Measurements from ENCODE around the gene PFKFB1. TPM values are rescaled to one million over a fixed set of nuclear protein-coding genes. Genes with fewer than 3 reads are reported as not detected.
A peak's percentile ranks its signal among the peaks of the same experiment; 100 is the strongest.

Gene PFKFB1
- total RNA-seq, 2 donors from 2014 or later: 0.23 to 1.0 TPM

GRCh38 chrX:55006827-55007621 is 13.0 kb upstream of the PFKFB1 start:
- Histone ChIP-seq H3K27ac (no peak overlapping the region), H3K27me3 (replicated peaks; ENCODE audit: insufficient read depth) (no peaks in the 10 kb centered on the region), H3K4me1 (replicated peaks) (no peaks in the 10 kb centered on the region), H3K4me3 (no peak overlapping the region), H3K36me3 (no peaks in the 10 kb centered on the region), H3K9me3 (no peaks in the 10 kb centered on the region)
- intact Hi-C loops (cut with DNase I): no loop called here
- 62% methylated on average over 16 of the region's 18 CpGs for WGBS
- no peak for TF ChIP-seq POLR2AphosphoS5 (IDR thresholded peaks at IDR 0.05)
- TF ChIP-seq POLR2A (IDR thresholded peaks at IDR 0.05): no peak
- TF ChIP-seq, protein P1, sequence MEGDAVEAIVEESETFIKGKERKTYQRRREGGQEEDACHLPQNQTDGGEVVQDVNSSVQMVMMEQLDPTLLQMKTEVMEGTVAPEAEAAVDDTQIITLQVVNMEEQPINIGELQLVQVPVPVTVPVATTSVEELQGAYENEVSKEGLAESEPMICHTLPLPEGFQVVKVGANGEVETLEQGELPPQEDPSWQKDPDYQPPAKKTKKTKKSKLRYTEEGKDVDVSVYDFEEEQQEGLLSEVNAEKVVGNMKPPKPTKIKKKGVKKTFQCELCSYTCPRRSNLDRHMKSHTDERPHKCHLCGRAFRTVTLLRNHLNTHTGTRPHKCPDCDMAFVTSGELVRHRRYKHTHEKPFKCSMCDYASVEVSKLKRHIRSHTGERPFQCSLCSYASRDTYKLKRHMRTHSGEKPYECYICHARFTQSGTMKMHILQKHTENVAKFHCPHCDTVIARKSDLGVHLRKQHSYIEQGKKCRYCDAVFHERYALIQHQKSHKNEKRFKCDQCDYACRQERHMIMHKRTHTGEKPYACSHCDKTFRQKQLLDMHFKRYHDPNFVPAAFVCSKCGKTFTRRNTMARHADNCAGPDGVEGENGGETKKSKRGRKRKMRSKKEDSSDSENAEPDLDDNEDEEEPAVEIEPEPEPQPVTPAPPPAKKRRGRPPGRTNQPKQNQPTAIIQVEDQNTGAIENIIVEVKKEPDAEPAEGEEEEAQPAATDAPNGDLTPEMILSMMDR (IDR thresholded peaks at IDR 0.05): no peak
- no peak for DNase-seq (ENCODE audit: low spot score)

DNA sequence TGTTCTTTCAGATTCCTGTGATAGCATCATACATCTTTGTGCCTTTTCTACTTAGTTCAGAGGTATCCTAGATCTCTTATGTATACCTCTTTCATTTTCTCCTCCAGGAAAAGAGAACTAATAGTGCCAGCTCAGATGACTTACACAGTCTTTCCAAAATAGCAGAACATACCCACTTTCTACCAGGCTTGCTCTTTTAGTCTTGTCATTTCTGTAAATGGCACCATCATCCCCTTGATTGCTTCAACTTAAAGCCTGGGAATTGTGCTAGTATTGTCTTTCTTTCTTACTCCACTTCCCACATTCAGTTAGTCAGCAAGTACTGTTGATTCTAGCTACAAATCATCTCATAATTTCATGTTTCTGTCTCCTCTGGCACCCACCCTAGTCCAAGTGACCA is 11.3 kb upstream of the PFKFB1 start:
- no peak for DNase-seq (ENCODE audit: low spot score)
- intact Hi-C loops (cut with DNase I): no loop called here
- Histone ChIP-seq H3K4me1 (replicated peaks) (no peaks in the 10 kb centered on the region), H3K4me3 (no peak overlapping the region), H3K36me3 (no peaks in the 10 kb centered on the region), H3K27ac (no peak overlapping the region), H3K9me3 (no peaks in the 10 kb centered on the region), H3K27me3 (replicated peaks; ENCODE audit: insufficient read depth) (no peaks in the 10 kb centered on the region)
- TF ChIP-seq, protein P1 (IDR thresholded peaks at IDR 0.05): no peak
- TF ChIP-seq POLR2AphosphoS5 (IDR thresholded peaks at IDR 0.05): no peak
- no peak for TF ChIP-seq POLR2A (IDR thresholded peaks at IDR 0.05)

- TF ChIP-seq POLR2AphosphoS5 (IDR thresholded peaks at IDR 0.05): no peak
- TF ChIP-seq, protein P1 (IDR thresholded peaks at IDR 0.05): no peak
- no peak for TF ChIP-seq POLR2A (IDR thresholded peaks at IDR 0.05)
- no peaks in the 10 kb centered on the region for H3K27me3 ChIP-seq (replicated peaks; ENCODE audit: insufficient read depth)
- no peak overlapping the region for H3K27ac ChIP-seq
- no peaks in the 10 kb centered on the region for H3K9me3 ChIP-seq
- no peak overlapping the region for H3K4me3 ChIP-seq
- no peak for DNase-seq (ENCODE audit: low spot score)
- no peaks in the 10 kb centered on the region for H3K36me3 ChIP-seq
- no peaks in the 10 kb centered on the region for H3K4me1 ChIP-seq (replicated peaks)
- intact Hi-C loops (cut with DNase I): loop anchor here (5.0 kb wide), 1 partner anchor 197 kb away; the partner anchor contains the start of gene MAGED2
- 80% methylated on average over 1 of the region's 1 CpG for WGBS
Observed at GRCh38 chrX:55004231-55004630, 10.2 kb upstream of the PFKFB1 start.

GRCh38 chrX:54999717-55000598 is 6.0 kb upstream of the PFKFB1 start, which contains the start of gene APEX2:
TSS of gene APEX2 (plus strand) at chrX:55000363. CDS start at chrX:55000423, 60 bp downstream.
- H3K27me3 ChIP-seq (replicated peaks; ENCODE audit: insufficient read depth): no peaks in the 10 kb centered on the region
- TF ChIP-seq POLR2A (IDR thresholded peaks at IDR 0.05) (peak; percentile 71), POLR2AphosphoS5 (IDR thresholded peaks at IDR 0.05) (peak; percentile 77)
- TF ChIP-seq, protein P1 (IDR thresholded peaks at IDR 0.05): no peak
- H3K36me3 ChIP-seq: no peaks in the 10 kb centered on the region
- H3K4me3 ChIP-seq: peak within 1 kb of the TSS; percentile 42 to 45
- H3K9me3 ChIP-seq: no peaks in the 10 kb centered on the region
- 0% methylated on average over 13 of the region's 55 CpGs for WGBS
- intact Hi-C loops (cut with DNase I): loop anchor here (5.0 kb wide), 1 partner anchor 193 kb away; the partner anchor contains the start of gene MAGED2
- peak; percentile 87 for DNase-seq (ENCODE audit: low spot score)
- H3K4me1 ChIP-seq (replicated peaks): no peaks in the 10 kb centered on the region
- peak within 1 kb of the TSS; percentile 85 to 86 for H3K27ac ChIP-seq
